Neuronal stem cell (in vitro differentiated cells): Measurements from ENCODE around the gene RPGR.

ENCODE experiments used
- DNase-seq: peaks from one replicate; pipeline ENCODE4 v3.0.0-alpha.2; 2013; ENCODE audit warnings: low spot score
- H2AFZ ChIP-seq: one replicate; pipeline ENCODE4 v1.6.1; 2013; ENCODE audit warnings: mild to moderate bottlenecking, low read length, inconsistent platforms
- H2AK5ac ChIP-seq: 2 replicates; pipeline ENCODE4 v1.6.1; 2013; ENCODE audit warnings: low read depth, mild to moderate bottlenecking, inconsistent platforms, low read length, moderate library complexity, mixed read lengths
- H2BK120ac ChIP-seq: 2 replicates; pipeline ENCODE4 v1.6.1; 2013; ENCODE audit warnings: low read depth, mild to moderate bottlenecking, inconsistent platforms, low read length, moderate library complexity, mixed read lengths
- H2BK12ac ChIP-seq: one replicate; pipeline ENCODE4 v1.6.1; 2013; ENCODE audit warnings: low read length, inconsistent platforms
- H2BK15ac ChIP-seq: 2 replicates; pipeline ENCODE4 v1.6.1; 2013; ENCODE audit warnings: mild to moderate bottlenecking, low read length, inconsistent platforms, mixed read lengths
- H2BK5ac ChIP-seq: one replicate; pipeline ENCODE4 v1.6.1; 2013; ENCODE audit warnings: inconsistent platforms, mild to moderate bottlenecking, low read length, moderate library complexity
- H3K14ac ChIP-seq: one replicate; pipeline ENCODE4 v1.6.1; 2013; ENCODE audit warnings: low read length, inconsistent platforms
- H3K18ac ChIP-seq: 2 replicates; pipeline ENCODE4 v1.6.1; 2013; ENCODE audit warnings: low read length, inconsistent platforms
- H3K23ac ChIP-seq: 2 replicates; pipeline ENCODE4 v1.6.1; 2013; ENCODE audit warnings: low read depth, mild to moderate bottlenecking, mixed read lengths, low read length, inconsistent platforms; ENCODE audit not compliant: poor library complexity
- H3K27ac ChIP-seq: replicated peaks from 3 replicates; pipeline ENCODE4 v1.5.1; 2013; ENCODE audit warnings: low read length, inconsistent platforms
- H3K27me3 ChIP-seq, 3 experiments: 2 replicates each; pipeline ENCODE4 v1.6.1; 2013; ENCODE audit warnings: low read length in 3 of 3, mild to moderate bottlenecking in 2 of 3, inconsistent platforms in 1 of 3, low read depth in 1 of 3, mixed read lengths in 1 of 3, moderate library complexity in 1 of 3; ENCODE audit not compliant: control insufficient read depth in 3 of 3, insufficient read depth in 3 of 3
- H3K36me3 ChIP-seq, 2 donors: replicated peaks in 1 of 2; 2 replicates each; pipeline ENCODE4 v1.6.1; 2013; ENCODE audit warnings: low read length in 2 of 2; ENCODE audit not compliant: control insufficient read depth in 2 of 2, insufficient read depth in 2 of 2
- H3K4ac ChIP-seq: 2 replicates; pipeline ENCODE4 v1.6.1; 2013; ENCODE audit warnings: inconsistent platforms, mild to moderate bottlenecking, low read length, moderate library complexity
- H3K4me1 ChIP-seq, 2 donors: 1 replicate in 1 of 2; 2 replicates in 1 of 2; pipeline ENCODE4 v1.6.1; 2013; ENCODE audit warnings: low read length in 2 of 2, low read depth in 1 of 2; ENCODE audit not compliant: control insufficient read depth in 2 of 2, insufficient read depth in 1 of 2
- H3K4me2 ChIP-seq: one replicate; pipeline ENCODE4 v1.6.1; 2013; ENCODE audit warnings: mild to moderate bottlenecking, low read length, inconsistent platforms; ENCODE audit not compliant: insufficient read depth, poor library complexity, severe bottlenecking
- H3K4me3 ChIP-seq, 2 donors: 2 replicates each; pipeline ENCODE4 v1.5.1; 2013; ENCODE audit warnings: low read length in 2 of 2, mild to moderate bottlenecking in 2 of 2, inconsistent platforms in 1 of 2, moderate library complexity in 1 of 2
- H3K79me1 ChIP-seq: one replicate; pipeline ENCODE4 v1.6.1; 2013; ENCODE audit warnings: low read depth, mild to moderate bottlenecking, inconsistent platforms, low read length, moderate library complexity
- H3K9ac ChIP-seq: one replicate; pipeline ENCODE4 v1.6.1; 2013; ENCODE audit warnings: mild to moderate bottlenecking, low read depth, low read length, inconsistent platforms; ENCODE audit not compliant: poor library complexity
- H3K9me3 ChIP-seq, 2 donors: replicated peaks in 1 of 2; 2 replicates each; pipeline versions ENCODE3 to v1.6.1; 2013; ENCODE audit warnings: low read length in 2 of 2, mild to moderate bottlenecking in 2 of 2, inconsistent platforms in 1 of 2, low read depth in 1 of 2, mixed read lengths in 1 of 2, moderate library complexity in 1 of 2; ENCODE audit not compliant: control insufficient read depth in 2 of 2, insufficient read depth in 1 of 2
- H4K8ac ChIP-seq: one replicate; pipeline ENCODE4 v1.6.1; 2013; ENCODE audit warnings: low read depth, mild to moderate bottlenecking, inconsistent platforms, low read length, moderate library complexity
- H4K91ac ChIP-seq: one replicate; pipeline ENCODE4 v1.6.1; 2013; ENCODE audit warnings: low read length, low read depth, mild to moderate bottlenecking, inconsistent platforms; ENCODE audit not compliant: poor library complexity
- WGBS, 2 donors: extraction: QIAGEN DNeasy Blood & Tissue Kit; methylation state at CpG; one replicate each; pipeline ENCODE4 v1.1.7; 2013; ENCODE audit warnings: missing lambda C conversion rate in 2 of 2, mixed read lengths in 1 of 2; ENCODE audit not compliant: insufficient read length in 2 of 2, insufficient replicate concordance in 1 of 2; ENCODE audit errors: extremely low coverage in 2 of 2; 5-methylcytosine and 5-hydroxymethylcytosine counted together

The RPGR gene

GRCh38 chrX:38327775-38328081 is 419 bp upstream of the RPGR start:
- Histone ChIP-seq H4K91ac (no peak overlapping the region), H2AFZ (peak overlapping the region; percentile 93), H3K9ac (no peak overlapping the region), H3K4me3 (peak overlapping the region in 1 of 2 donors; percentile 56), H3K14ac (no peak overlapping the region), H2BK5ac (no peak overlapping the region), H2BK12ac (no peak overlapping the region), H3K36me3 (no peaks in the 10 kb centered on the region), H3K4me1 (no peaks in the 10 kb centered on the region), H3K27ac (no peak overlapping the region), H3K9me3 (no peaks in the 10 kb centered on the region), H3K23ac (no peak overlapping the region), H3K4me2 (peak overlapping the region; percentile 11), H2AK5ac (no peak overlapping the region), H3K27me3 (no peaks in the 10 kb centered on the region), H2BK120ac (no peak overlapping the region), H3K4ac (no peak overlapping the region), H3K79me1 (no peaks in the 10 kb centered on the region), H3K18ac (no peak overlapping the region), H4K8ac (no peak overlapping the region), H2BK15ac (no peak overlapping the region)
- WGBS, 2 donors, result no CpG with 5 or more reads among the region's 4 CpGs
- no peak for DNase-seq

- no peaks in the 10 kb centered on the region for H3K36me3 ChIP-seq
- H2BK120ac ChIP-seq, result no peak overlapping the region
- no peak for DNase-seq
- no peak overlapping the region for H3K4me2 ChIP-seq
- WGBS, 2 donors, result no CpG with 5 or more reads among the region's 3 CpGs
- no peak overlapping the region for H3K23ac ChIP-seq
- H3K14ac ChIP-seq, result no peak overlapping the region
- H3K4me1 ChIP-seq, result no peaks in the 10 kb centered on the region
- no peaks in the 10 kb centered on the region for H3K79me1 ChIP-seq
- H3K4ac ChIP-seq, result no peak overlapping the region
- no peak overlapping the region for H3K27ac ChIP-seq
- H2AFZ ChIP-seq, result no peak overlapping the region
- peak overlapping the region in 1 of 2 donors; percentile 56 for H3K4me3 ChIP-seq
- H4K91ac ChIP-seq, result no peak overlapping the region
- H3K9ac ChIP-seq, result no peak overlapping the region
- no peak overlapping the region for H3K18ac ChIP-seq
- H2BK5ac ChIP-seq, result no peak overlapping the region
- no peak overlapping the region for H4K8ac ChIP-seq
- H3K9me3 ChIP-seq, result no peaks in the 10 kb centered on the region
- H2AK5ac ChIP-seq, result no peak overlapping the region
- H2BK15ac ChIP-seq, result no peak overlapping the region
- H2BK12ac ChIP-seq, result no peak overlapping the region
- H3K27me3 ChIP-seq, result no peaks in the 10 kb centered on the region
Observed at GRCh38 chrX:38326086-38326485, 1.2 kb downstream of the RPGR start.

GRCh38 chrX:38320819-38321218 is 6.5 kb downstream of the RPGR start:
- no peak overlapping the region for H2BK120ac ChIP-seq
- peaks cover 0 to 12% of the 10 kb centered on the region in 2 donors for H3K36me3 ChIP-seq
- H3K9ac ChIP-seq, result no peak overlapping the region
- no peak overlapping the region for H3K18ac ChIP-seq
- H3K4me1 ChIP-seq, result no peaks in the 10 kb centered on the region
- no peaks in the 10 kb centered on the region for H3K79me1 ChIP-seq
- H3K9me3 ChIP-seq, result no peaks in the 10 kb centered on the region
- H3K27me3 ChIP-seq, result no peaks in the 10 kb centered on the region
- no peak overlapping the region for H3K23ac ChIP-seq
- H2BK5ac ChIP-seq, result no peak overlapping the region
- no peak overlapping the region for H2BK12ac ChIP-seq
- no peak overlapping the region for H3K4me3 ChIP-seq
- DNase-seq, result no peak
- no peak overlapping the region for H2BK15ac ChIP-seq
- no peak overlapping the region for H4K91ac ChIP-seq
- H3K4ac ChIP-seq, result no peak overlapping the region
- no peak overlapping the region for H3K4me2 ChIP-seq
- no peak overlapping the region for H3K14ac ChIP-seq
- no peak overlapping the region for H3K27ac ChIP-seq
- no CpG with 5 or more reads among the region's 5 CpGs for WGBS, 2 donors
- no peak overlapping the region for H2AFZ ChIP-seq
- H4K8ac ChIP-seq, result no peak overlapping the region
- no peak overlapping the region for H2AK5ac ChIP-seq

- Histone ChIP-seq H4K91ac (no peak overlapping the region), H3K9me3 (no peaks in the 10 kb centered on the region), H3K36me3 (peaks cover 0 to 16% of the 10 kb centered on the region in 2 donors), H2BK12ac (no peak overlapping the region), H2AK5ac (no peak overlapping the region), H3K27me3 (no peaks in the 10 kb centered on the region), H2BK120ac (no peak overlapping the region), H2AFZ (no peak overlapping the region), H3K79me1 (no peaks in the 10 kb centered on the region), H3K23ac (no peak overlapping the region), H3K27ac (no peak overlapping the region), H3K4me1 (no peaks in the 10 kb centered on the region), H3K4me2 (no peak overlapping the region), H2BK15ac (no peak overlapping the region), H3K18ac (no peak overlapping the region), H3K4me3 (no peak overlapping the region), H3K4ac (no peak overlapping the region), H4K8ac (no peak overlapping the region), H2BK5ac (no peak overlapping the region), H3K14ac (no peak overlapping the region), H3K9ac (no peak overlapping the region)
- no peak for DNase-seq
- no CpG with 5 or more reads among the region's 4 CpGs for WGBS, 2 donors
Observed at GRCh38 chrX:38318606-38319005, 8.7 kb downstream of the RPGR start.
